Keratinocyte (primary cell): ENCODE data around the gene GPRC5C.

Source experiments
- EZH2 ChIP-seq: IDR thresholded peaks from one replicate; pipeline ENCODE4 v1.6.1; 2012; ENCODE audit warnings: inconsistent platforms, mild to moderate bottlenecking, low read length, moderate library complexity
- TF ChIP-seq, protein P1 (sequence below), 3 experiments: IDR thresholded peaks in 1 of 3; conservative IDR thresholded peaks in 1 of 3; optimal IDR thresholded peaks in 1 of 3; 2 replicates in 2 of 3; 3 replicates in 1 of 3; pipeline versions ENCODE3 to v1.5.1; 2011; ENCODE audit warnings: low read length in 3 of 3, mild to moderate bottlenecking in 3 of 3, moderate library complexity in 2 of 3, control low read depth in 1 of 3, inconsistent platforms in 1 of 3; ENCODE audit not compliant: insufficient read depth in 2 of 3; ENCODE audit errors: extremely low read depth in 1 of 3

GRCh38 chr17:74442291-74442669 lies 10.4 kb downstream of the GPRC5C start:
- no peak for TF ChIP-seq EZH2
- TF ChIP-seq, protein P1, sequence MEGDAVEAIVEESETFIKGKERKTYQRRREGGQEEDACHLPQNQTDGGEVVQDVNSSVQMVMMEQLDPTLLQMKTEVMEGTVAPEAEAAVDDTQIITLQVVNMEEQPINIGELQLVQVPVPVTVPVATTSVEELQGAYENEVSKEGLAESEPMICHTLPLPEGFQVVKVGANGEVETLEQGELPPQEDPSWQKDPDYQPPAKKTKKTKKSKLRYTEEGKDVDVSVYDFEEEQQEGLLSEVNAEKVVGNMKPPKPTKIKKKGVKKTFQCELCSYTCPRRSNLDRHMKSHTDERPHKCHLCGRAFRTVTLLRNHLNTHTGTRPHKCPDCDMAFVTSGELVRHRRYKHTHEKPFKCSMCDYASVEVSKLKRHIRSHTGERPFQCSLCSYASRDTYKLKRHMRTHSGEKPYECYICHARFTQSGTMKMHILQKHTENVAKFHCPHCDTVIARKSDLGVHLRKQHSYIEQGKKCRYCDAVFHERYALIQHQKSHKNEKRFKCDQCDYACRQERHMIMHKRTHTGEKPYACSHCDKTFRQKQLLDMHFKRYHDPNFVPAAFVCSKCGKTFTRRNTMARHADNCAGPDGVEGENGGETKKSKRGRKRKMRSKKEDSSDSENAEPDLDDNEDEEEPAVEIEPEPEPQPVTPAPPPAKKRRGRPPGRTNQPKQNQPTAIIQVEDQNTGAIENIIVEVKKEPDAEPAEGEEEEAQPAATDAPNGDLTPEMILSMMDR (optimal IDR thresholded peaks at IDR 0.05 in 1 of 3, IDR thresholded peaks at IDR 0.05 in 1 of 3, conservative IDR thresholded peaks at IDR 0.05 in 1 of 3; ENCODE audit: extremely low read depth in 1 of 3, insufficient read depth in 2 of 3, low read length in 3 of 3): no peak
